B cell (primary cell): ENCODE data around the gene C1orf56. TPM values are rescaled to one million over a fixed set of nuclear protein-coding genes. Genes with fewer than 3 reads are reported as not detected.

Experiments
- ATAC-seq: fragments of 200-7000 bp; cut with Tn5 transposase; one replicate; pipeline ENCODE4 v1.10.0; 2021; ENCODE audit warnings: low read depth, mild to moderate bottlenecking, moderate number of reproducible peaks, moderate library complexity
- CTCF ChIA-PET: fragments of 350-600 bp; sonication (Branson Sonifier 250); formaldehyde crosslinking; loops from one replicate; lab custom pipeline; 2021; ENCODE audit warnings: antibody characterized with exemption, inconsistent platforms; lab: Charles Lee
- POLR2A ChIA-PET: fragments of 350-600 bp; sonication (Branson Sonifier 250); formaldehyde crosslinking; loops from one replicate; lab custom pipeline; 2021; ENCODE audit warnings: antibody characterized with exemption; lab: Charles Lee
- DNase-seq: peaks from one replicate; pipeline ENCODE4 v3.0.0; 2013
- H2AFZ ChIP-seq: 2 replicates; pipeline ENCODE4 v1.6.1; 2012; ENCODE audit warnings: mild to moderate bottlenecking, low read depth, low read length; ENCODE audit not compliant: insufficient read depth, poor library complexity, severe bottlenecking
- H3K27ac ChIP-seq, 2 donors: 1 replicate in 1 of 2; 2 replicates in 1 of 2; pipeline ENCODE4 v1.5.1; 2012 to 2013; ENCODE audit warnings: low read length in 2 of 2, mild to moderate bottlenecking in 2 of 2, moderate library complexity in 1 of 2
- H3K27me3 ChIP-seq, 4 experiments: fragments of 200-600 bp in 1 of 4; sonication (generic) in 1 of 4; replicated peaks in 1 of 4; 1 replicate in 2 of 4; 2 replicates in 2 of 4; pipeline versions ENCODE4 v1.6.1 to v1.7.0; 2013 to 2016; ENCODE audit warnings: low read length in 3 of 4, mild to moderate bottlenecking in 2 of 4, mixed read lengths in 1 of 4, moderate library complexity in 1 of 4; ENCODE audit not compliant: insufficient read depth in 4 of 4, control insufficient read depth in 3 of 4; ENCODE audit errors: control extremely low read depth in 1 of 4
- H3K36me3 ChIP-seq, 2 experiments: replicated peaks in 1 of 2; 1 replicate in 1 of 2; 2 replicates in 1 of 2; pipeline versions ENCODE4 v1.6.1 to v1.7.1; 2013; ENCODE audit warnings: low read length in 1 of 2; ENCODE audit not compliant: insufficient read depth in 2 of 2, control insufficient read depth in 1 of 2; ENCODE audit errors: control extremely low read depth in 1 of 2, extremely low read depth in 1 of 2
- H3K4me1 ChIP-seq, 2 donors: fragments of 200-600 bp in 1 of 2; sonication (generic) in 1 of 2; 1 replicate in 1 of 2; 2 replicates in 1 of 2; pipeline versions ENCODE4 v1.5.1 to v1.6.1; 2013 to 2017; ENCODE audit warnings: low read length in 2 of 2; ENCODE audit not compliant: control insufficient read depth in 2 of 2, insufficient read depth in 2 of 2
- H3K4me2 ChIP-seq: replicated peaks from 2 replicates; pipeline ENCODE3; 2012; ENCODE audit warnings: mild to moderate bottlenecking, low read depth, low read length; ENCODE audit not compliant: poor library complexity, severe bottlenecking
- H3K4me3 ChIP-seq, 5 experiments: fragments of 200-600 bp in 1 of 5; sonication (generic) in 1 of 5; 1 replicate in 3 of 5; 2 replicates in 2 of 5; pipeline versions ENCODE4 v1.5.1 to v1.7.0; 2011 to 2016; ENCODE audit warnings: low read length in 4 of 5, mild to moderate bottlenecking in 4 of 5, low read depth in 2 of 5, control low read depth in 1 of 5, moderate library complexity in 1 of 5; ENCODE audit not compliant: insufficient read depth in 1 of 5; ENCODE audit errors: control extremely low read depth in 1 of 5, extremely low read depth in 1 of 5
- H3K79me2 ChIP-seq: fragments of 200-600 bp; sonication (generic); one replicate; pipeline ENCODE4 v1.6.0; 2016; ENCODE audit warnings: low read length; ENCODE audit not compliant: control insufficient read depth, insufficient read depth
- H3K9ac ChIP-seq: fragments of 200-600 bp; sonication (generic); 2 replicates; pipeline ENCODE4 v1.6.1; 2017; ENCODE audit warnings: mild to moderate bottlenecking, low read length, moderate library complexity
- H3K9me3 ChIP-seq, 3 donors: one replicate each; pipeline versions ENCODE4 v1.6.1 to v1.7.1; 2013; ENCODE audit warnings: low read length in 2 of 3; ENCODE audit not compliant: control insufficient read depth in 2 of 3, insufficient read depth in 1 of 3; ENCODE audit errors: control extremely low read depth in 1 of 3
- H4K20me1 ChIP-seq: 2 replicates; pipeline ENCODE4 v1.6.0; 2012; ENCODE audit warnings: mild to moderate bottlenecking, low read length; ENCODE audit not compliant: insufficient read depth, control insufficient read depth, poor library complexity, severe bottlenecking
- H3K27ac Mint-ChIP-seq: one replicate; pipeline ENCODE4 v1.8.0; 2021; ENCODE audit warnings: mixed read lengths
- H3K27me3 Mint-ChIP-seq: one replicate; pipeline ENCODE4 v1.8.0; 2021; ENCODE audit warnings: mixed read lengths
- H3K4me1 Mint-ChIP-seq: one replicate; pipeline ENCODE4 v1.8.0; 2021; ENCODE audit warnings: mixed read lengths
- H3K4me3 Mint-ChIP-seq: one replicate; pipeline ENCODE4 v1.8.0; 2021; ENCODE audit warnings: mixed read lengths
- H3K9me3 Mint-ChIP-seq: one replicate; pipeline ENCODE4 v1.8.0; 2022; ENCODE audit warnings: mixed read lengths; ENCODE audit not compliant: insufficient read depth
- EZH2 ChIP-seq: IDR thresholded peaks from 2 replicates; pipeline ENCODE4 v1.6.1; 2012; ENCODE audit warnings: borderline replicate concordance, low read depth, mild to moderate bottlenecking, moderate library complexity, low read length; ENCODE audit not compliant: insufficient read depth, poor library complexity, severe bottlenecking
- WGBS: methylation state at CpG from one replicate; pipeline ENCODE4 v1.1.5; 2013; ENCODE audit warnings: missing lambda C conversion rate; ENCODE audit not compliant: insufficient coverage; 5-methylcytosine and 5-hydroxymethylcytosine counted together
- intact Hi-C: fragments of 100-400 bp; cut with micrococcal nuclease; formaldehyde crosslinking; loops from one replicate; pipeline ENCODE4 v1.10.0; 2022
- polyA plus RNA-seq: library from polyadenylated mRNA; depleted of rRNA; stranded (reverse); fragments of >200 nt; gene quantifications from 2 replicates; pipeline ENCODE4 v1.2.3, GENCODE V29; 2012
- total RNA-seq, 2 donors: library from RNA; stranded (reverse); fragments of 120-200 nt in 1 of 2; gene quantifications; 1 replicate in 1 of 2; 2 replicates in 1 of 2; pipeline versions ENCODE4 v1.2.3 to v1.2.4, GENCODE V29; 2013 to 2022
- TF ChIP-seq, protein P1 (sequence below): fragments of 200-600 bp; IDR thresholded peaks from one replicate; pipeline ENCODE4 v1.8.0; 2022; ENCODE audit warnings: antibody characterized with exemption, mild to moderate bottlenecking

C1orf56 gene
- total and polyA plus RNA-seq, 2 donors (not counting 1 experiment from before 2014, with no cell fraction given), result 2.4 to 4.5 TPM

DNA sequence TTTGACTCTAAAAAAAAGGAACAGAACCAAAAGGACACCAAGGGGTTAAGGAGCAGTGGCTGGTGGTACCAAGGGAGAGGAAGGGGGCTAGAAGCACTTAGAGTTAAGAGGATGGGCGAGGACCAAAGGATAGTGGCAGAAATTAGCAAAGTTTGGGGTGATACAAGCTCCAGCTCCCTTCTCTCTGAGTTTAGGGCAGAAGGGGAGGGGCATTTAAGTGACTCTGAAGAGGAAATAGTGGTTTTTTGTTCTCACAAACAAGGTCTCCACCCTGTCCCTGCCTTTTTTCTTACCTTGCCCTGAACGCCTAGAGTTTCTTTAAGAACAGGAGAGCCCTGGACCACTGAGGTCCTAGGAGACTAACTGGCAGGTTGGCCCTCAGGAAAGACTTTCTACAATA is 8.6 kb downstream of the C1orf56 start:
- Histone ChIP-seq H3K79me2 (peaks cover 65% of the 10 kb centered on the region), H3K4me1 (peaks cover 47 to 55% of the 10 kb centered on the region in 2 donors), H2AFZ (no peak overlapping the region), H3K4me2 (peak overlapping the region; percentile 97), H3K36me3 (peaks cover 0 to 57% of the 10 kb centered on the region in 2 experiments), H3K9ac (peak overlapping the region; percentile 91), H3K9me3 (no peaks in the 10 kb centered on the region), H3K4me3 (peak overlapping the region; percentile 87 to 99 (median 97)), H4K20me1 (peaks cover 13% of the 10 kb centered on the region), H3K27me3 (no peaks in the 10 kb centered on the region), H3K27ac (peak overlapping the region; percentile 76 to 95)
- intact Hi-C loops, result loop anchor here (1.0 to 5.0 kb wide), 3 partner anchors 8 to 226 kb away; partner anchors contain the start of gene ZNF687
- WGBS, result 0% methylated on average over 1 of the region's 2 CpGs
- H3K27me3 Mint-ChIP-seq, result no peaks in the 10 kb centered on the region
- peak; percentile 66 for DNase-seq
- ATAC-seq, result peak; percentile 22
- H3K4me3 Mint-ChIP-seq, result peak overlapping the region; percentile 99
- H3K27ac Mint-ChIP-seq, result peak overlapping the region; percentile 94
- ChIA-PET CTCF (interaction anchor here (1.0 to 9.2 kb wide), 7 partner anchors 7 to 101 kb away, joined by 3 to 82 read pairs (median 5); partner anchors contain the start of genes C1orf56, GABPB2 and TNFAIP8L2), POLR2A (interaction anchor here (0.9 to 1.6 kb wide), 3 partner anchors 10 to 17 kb away, joined by 3 to 6 read pairs (median 4); no protein-coding TSS in a partner anchor)
- peaks cover 58% of the 10 kb centered on the region for H3K4me1 Mint-ChIP-seq
- no peak for TF ChIP-seq EZH2
- TF ChIP-seq, protein P1, sequence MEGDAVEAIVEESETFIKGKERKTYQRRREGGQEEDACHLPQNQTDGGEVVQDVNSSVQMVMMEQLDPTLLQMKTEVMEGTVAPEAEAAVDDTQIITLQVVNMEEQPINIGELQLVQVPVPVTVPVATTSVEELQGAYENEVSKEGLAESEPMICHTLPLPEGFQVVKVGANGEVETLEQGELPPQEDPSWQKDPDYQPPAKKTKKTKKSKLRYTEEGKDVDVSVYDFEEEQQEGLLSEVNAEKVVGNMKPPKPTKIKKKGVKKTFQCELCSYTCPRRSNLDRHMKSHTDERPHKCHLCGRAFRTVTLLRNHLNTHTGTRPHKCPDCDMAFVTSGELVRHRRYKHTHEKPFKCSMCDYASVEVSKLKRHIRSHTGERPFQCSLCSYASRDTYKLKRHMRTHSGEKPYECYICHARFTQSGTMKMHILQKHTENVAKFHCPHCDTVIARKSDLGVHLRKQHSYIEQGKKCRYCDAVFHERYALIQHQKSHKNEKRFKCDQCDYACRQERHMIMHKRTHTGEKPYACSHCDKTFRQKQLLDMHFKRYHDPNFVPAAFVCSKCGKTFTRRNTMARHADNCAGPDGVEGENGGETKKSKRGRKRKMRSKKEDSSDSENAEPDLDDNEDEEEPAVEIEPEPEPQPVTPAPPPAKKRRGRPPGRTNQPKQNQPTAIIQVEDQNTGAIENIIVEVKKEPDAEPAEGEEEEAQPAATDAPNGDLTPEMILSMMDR, result no peak
- H3K9me3 Mint-ChIP-seq, result no peaks in the 10 kb centered on the region

DNA sequence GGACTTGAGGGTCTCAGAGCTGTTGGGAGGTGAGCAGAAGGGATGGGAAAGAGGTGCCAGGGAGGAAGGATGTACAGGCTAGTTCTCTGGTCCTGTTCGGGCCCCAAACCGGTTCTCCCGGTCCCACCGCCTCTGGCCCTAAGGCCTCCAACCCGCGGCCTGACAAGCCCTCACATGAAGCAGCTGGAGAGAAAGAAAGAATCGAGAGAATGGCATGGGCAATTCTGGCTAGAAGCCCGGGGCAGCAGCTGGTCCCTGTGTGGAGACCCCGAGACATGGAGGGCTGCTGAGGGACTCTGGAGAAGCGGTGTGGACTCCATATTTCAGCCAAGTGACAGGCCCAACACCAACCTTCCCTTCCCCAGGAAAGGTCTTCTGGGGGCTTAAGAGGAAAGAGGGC is 11.1 kb downstream of the C1orf56 start:
- H3K4me2 ChIP-seq, result peak overlapping the region; percentile 97
- H3K9me3 ChIP-seq, result no peaks in the 10 kb centered on the region
- no peak for ATAC-seq
- H3K4me3 Mint-ChIP-seq, result peak overlapping the region; percentile 99
- H3K4me1 ChIP-seq, result peaks cover 43 to 51% of the 10 kb centered on the region in 2 donors
- DNase-seq, result no peak
- peak overlapping the region; percentile 76 to 95 for H3K27ac ChIP-seq
- TF ChIP-seq EZH2, result no peak
- TF ChIP-seq, protein P1, result no peak
- CTCF ChIA-PET, result interaction anchor here (0.6 to 9.2 kb wide), 13 partner anchors 9 to 136 kb away, joined by 3 to 82 read pairs (median 5); partner anchors contain the start of genes C1orf56, GABPB2, MINDY1 and TNFAIP8L2
- peaks cover 51% of the 10 kb centered on the region for H3K4me1 Mint-ChIP-seq
- peaks cover 0 to 31% of the 10 kb centered on the region in 2 experiments for H3K36me3 ChIP-seq
- peak overlapping the region; percentile 90 for H2AFZ ChIP-seq
- peak overlapping the region; percentile 94 for H3K27ac Mint-ChIP-seq
- peak overlapping the region; percentile 91 for H3K9ac ChIP-seq
- H3K27me3 Mint-ChIP-seq, result no peaks in the 10 kb centered on the region
- H3K9me3 Mint-ChIP-seq, result no peaks in the 10 kb centered on the region
- WGBS, result 1% methylated on average over 9 of the region's 10 CpGs
- POLR2A ChIA-PET, result interaction anchor here (0.6 to 4.5 kb wide), 4 partner anchors 10 to 112 kb away, joined by 4 to 36 read pairs (median 16); partner anchors contain the start of genes C1orf56 and GABPB2
- intact Hi-C loops, result loop anchor here (1.0 to 5.0 kb wide), 9 partner anchors 13 to 496 kb away; partner anchors contain the start of genes ARNT, PRUNE1, TNFAIP8L2 and ZNF687
- H3K4me3 ChIP-seq, result peak overlapping the region; percentile 87 to 99 (median 97)
- H4K20me1 ChIP-seq, result peaks cover 13% of the 10 kb centered on the region
- H3K27me3 ChIP-seq, result no peaks in the 10 kb centered on the region
- peaks cover 65% of the 10 kb centered on the region for H3K79me2 ChIP-seq
